ENCODE measurements around the gene PGA3.
"Not testable (repeated sequence)": the region's sequence is repeated elsewhere in the genome, so short reads cannot be mapped to it uniquely, and the experiment has no call there.

DNA sequence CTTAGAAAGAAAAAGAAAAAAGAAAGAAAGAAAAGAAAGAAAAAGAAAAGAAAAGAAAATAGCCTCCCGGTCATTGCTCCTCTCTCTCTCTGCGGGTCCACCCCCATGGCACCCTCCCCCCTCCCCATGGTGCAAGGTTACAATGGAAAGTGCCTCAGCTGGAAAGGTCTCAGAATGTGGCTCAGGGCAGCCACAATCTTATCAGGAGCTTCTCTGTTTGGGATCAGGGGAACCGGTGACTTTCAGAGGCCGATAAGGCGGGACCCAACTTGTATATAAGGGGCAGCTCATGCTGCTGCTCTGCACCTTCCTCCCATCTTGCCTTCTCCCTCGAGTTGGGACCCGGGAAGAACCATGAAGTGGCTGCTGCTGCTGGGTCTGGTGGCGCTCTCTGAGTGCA lies 18.7 kb downstream of the PGA3 start, which contains the start of gene PGA4:
- not testable (repeated sequence) for TF ChIP-seq CTCF (IDR thresholded peaks at IDR 0.05; ENCODE audit: insufficient read depth, low read length); POLR2AphosphoS5 (IDR thresholded peaks at IDR 0.05; ENCODE audit: low read depth); GABPA (IDR thresholded peaks at IDR 0.05; ENCODE audit: low read depth); SPI1 (IDR thresholded peaks at IDR 0.05; ENCODE audit: borderline replicate concordance, low read depth)
- TF ChIP-seq, protein P1, sequence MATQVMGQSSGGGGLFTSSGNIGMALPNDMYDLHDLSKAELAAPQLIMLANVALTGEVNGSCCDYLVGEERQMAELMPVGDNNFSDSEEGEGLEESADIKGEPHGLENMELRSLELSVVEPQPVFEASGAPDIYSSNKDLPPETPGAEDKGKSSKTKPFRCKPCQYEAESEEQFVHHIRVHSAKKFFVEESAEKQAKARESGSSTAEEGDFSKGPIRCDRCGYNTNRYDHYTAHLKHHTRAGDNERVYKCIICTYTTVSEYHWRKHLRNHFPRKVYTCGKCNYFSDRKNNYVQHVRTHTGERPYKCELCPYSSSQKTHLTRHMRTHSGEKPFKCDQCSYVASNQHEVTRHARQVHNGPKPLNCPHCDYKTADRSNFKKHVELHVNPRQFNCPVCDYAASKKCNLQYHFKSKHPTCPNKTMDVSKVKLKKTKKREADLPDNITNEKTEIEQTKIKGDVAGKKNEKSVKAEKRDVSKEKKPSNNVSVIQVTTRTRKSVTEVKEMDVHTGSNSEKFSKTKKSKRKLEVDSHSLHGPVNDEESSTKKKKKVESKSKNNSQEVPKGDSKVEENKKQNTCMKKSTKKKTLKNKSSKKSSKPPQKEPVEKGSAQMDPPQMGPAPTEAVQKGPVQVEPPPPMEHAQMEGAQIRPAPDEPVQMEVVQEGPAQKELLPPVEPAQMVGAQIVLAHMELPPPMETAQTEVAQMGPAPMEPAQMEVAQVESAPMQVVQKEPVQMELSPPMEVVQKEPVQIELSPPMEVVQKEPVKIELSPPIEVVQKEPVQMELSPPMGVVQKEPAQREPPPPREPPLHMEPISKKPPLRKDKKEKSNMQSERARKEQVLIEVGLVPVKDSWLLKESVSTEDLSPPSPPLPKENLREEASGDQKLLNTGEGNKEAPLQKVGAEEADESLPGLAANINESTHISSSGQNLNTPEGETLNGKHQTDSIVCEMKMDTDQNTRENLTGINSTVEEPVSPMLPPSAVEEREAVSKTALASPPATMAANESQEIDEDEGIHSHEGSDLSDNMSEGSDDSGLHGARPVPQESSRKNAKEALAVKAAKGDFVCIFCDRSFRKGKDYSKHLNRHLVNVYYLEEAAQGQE (IDR thresholded peaks at IDR 0.05; ENCODE audit: insufficient replicate concordance, low read depth), result not testable (repeated sequence)

Measured in HL-60 (cell line).